NCI-H748 treated with DMSO at 0.1 percent for 48 hours (cell line): Measurements from ENCODE around the gene SOCS7.
"Not testable (repeated sequence)": the region's sequence is repeated elsewhere in the genome, so short reads cannot be mapped to it uniquely, and the experiment has no call there.

Experiments
- DNase-seq: peaks from one replicate; lab custom pipeline; 2025; lab: John Stamatoyannopoulos, UW

The SOCS7 gene

GRCh38 chr17:38421171-38421841 lies 69.7 kb downstream of the SOCS7 start:
- DNase-seq = no peak

DNA sequence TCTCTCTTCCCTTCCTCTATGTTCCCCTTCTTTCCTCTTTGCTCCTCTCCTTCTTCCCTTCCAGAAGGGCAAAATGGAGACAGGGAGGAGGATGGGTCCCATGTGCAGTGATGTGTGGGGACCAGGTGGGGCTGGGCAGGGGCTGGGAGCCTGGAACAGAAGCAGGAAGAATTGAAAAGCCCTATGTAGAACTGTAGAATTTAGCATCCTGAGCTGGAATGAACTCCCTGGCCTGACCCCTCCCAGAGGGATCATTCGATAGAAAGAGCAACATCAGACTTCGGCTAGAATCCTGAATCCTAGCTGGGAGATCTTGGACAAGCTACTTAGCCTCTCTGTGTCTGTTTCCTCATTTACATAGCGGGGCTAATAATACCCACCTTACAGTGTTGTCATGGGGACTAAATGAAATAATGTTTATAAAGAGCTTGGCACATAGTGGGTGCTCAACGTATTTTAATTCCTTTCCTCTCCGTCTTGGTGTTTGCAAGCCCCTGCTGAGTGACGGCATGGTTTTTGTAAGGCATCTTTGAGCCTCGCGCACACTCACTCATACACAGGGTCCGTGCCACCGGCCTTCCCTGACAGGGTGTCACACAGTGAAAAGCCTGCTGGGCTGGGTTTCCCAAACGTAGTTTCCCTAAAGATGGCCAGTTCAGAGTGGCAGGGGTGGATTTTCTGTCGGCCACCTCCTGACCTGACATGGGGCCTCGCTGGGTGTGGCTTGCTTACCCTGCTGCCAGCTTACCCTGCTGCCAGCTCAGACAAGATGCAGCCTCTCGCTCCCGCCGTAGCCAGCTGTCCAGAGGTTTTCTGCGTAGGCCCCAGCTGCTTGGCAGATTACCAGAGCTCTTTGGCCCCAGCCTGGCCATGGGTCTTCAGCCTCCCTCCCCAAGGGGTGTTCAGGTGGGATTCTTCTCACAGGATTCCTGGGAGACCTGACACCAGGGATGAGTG lies 70.5 kb downstream of the SOCS7 start:
- DNase-seq = no peak

- DNase-seq = no peak
These were observed 72.8 kb downstream of the SOCS7 start for GRCh38 chr17:38424297-38424972.

- no peak for DNase-seq
These were observed 73.4 kb downstream of the SOCS7 start for GRCh38 chr17:38425031-38425430.

- no peak for DNase-seq
These were observed 74.1 kb downstream of the SOCS7 start for GRCh38 chr17:38425744-38426143.

DNA sequence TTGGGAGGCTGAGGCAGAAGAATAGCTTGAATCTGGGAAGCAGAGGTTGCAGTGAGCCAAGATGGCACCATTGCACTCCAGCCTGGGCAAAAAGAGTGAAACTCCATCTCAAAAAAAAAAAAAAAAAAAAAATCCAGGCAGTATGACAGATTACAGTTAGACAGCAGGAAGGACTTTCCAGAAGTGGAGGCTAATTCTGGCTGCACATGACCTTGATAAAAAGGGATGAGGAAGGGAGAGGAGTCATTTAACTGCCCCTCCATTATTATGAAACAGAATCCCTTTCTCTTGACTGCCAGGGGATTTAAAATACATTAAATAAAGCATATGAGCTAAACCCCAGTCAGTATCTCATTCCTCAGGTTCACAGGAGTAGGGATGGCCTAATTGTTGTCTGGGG lies 74.8 kb downstream of the SOCS7 start:
- DNase-seq = no peak

DNA sequence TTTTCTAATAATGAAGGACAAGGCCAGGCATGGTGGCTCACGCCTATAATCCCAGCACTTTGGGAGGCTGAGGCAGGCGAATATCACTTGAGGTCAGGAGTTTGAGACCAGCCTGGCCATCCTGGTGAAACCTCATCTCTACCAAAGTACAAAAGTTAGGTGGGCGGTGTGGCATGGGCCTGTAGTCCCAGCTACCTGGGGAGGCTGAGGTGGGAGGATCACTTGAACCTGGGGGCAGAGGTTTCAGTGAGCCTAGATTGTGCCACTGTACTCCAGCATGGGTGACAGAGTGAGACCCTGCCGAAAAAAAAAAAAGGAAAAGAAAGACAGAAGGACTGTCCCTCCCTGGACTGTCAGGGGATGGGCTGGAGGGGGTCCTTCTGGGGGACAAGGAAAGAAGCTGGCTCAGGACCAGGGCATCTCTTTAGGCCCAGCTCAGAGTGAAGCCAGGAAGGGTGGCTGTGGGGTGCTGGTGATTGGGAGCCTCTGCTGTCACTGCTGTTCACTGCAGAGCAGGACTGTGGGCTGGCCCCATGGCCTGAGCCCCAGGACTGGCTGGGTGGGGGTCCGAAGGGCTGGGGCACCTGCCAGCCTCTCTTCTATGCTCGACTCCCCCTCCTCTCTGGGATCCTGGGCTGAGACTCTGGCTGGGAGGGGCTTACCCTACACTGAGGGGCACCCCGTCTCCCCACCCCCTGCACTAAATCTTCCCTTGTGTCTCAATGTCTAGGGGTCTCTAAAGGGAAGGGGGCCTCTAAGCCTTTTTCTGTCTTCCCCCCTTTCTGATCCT lies 75.7 kb downstream of the SOCS7 start:
- DNase-seq = no peak

GRCh38 chr17:38428112-38428642 lies 76.5 kb downstream of the SOCS7 start, which contains the start of gene ARHGAP23:
Gene ARHGAP23 (plus strand): TSS chr17:38428464. CDS start chr17:38428486, 22 bp downstream.
- no peak for DNase-seq

GRCh38 chr17:38428643-38429371 lies 77.2 kb downstream of the SOCS7 start:
- DNase-seq = no peak

- DNase-seq = no peak
These were observed 77.9 kb downstream of the SOCS7 start for GRCh38 chr17:38429476-38430100.

GRCh38 chr17:38430316-38430715 lies 78.7 kb downstream of the SOCS7 start:
- no peak for DNase-seq

GRCh38 chr17:38430822-38431221 lies 79.2 kb downstream of the SOCS7 start:
- DNase-seq = no peak

- no peak for DNase-seq
These were observed 79.9 kb downstream of the SOCS7 start for GRCh38 chr17:38431346-38432145.

GRCh38 chr17:38434178-38434665 lies 82.6 kb downstream of the SOCS7 start:
- DNase-seq = no peak

DNA sequence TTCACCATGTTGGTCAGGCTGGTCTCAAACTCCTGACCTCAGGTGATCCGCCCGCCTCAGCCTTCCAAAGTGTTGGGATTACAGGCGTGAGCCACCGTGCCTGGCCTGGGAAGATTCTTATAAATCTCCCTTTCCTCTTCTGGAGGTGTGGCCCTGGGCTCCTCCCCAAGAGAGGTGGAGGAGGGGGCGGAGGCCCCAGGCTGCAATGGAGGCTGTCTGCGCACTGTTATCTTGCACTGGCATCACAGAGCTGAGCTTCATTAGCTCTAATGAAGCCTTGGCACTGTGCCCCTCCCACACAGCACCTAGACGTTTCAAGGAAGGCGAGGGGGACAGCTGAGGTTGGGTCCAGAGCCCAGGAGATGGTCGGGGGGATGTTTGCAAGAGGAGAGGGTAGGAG lies 84.2 kb downstream of the SOCS7 start:
- DNase-seq = no peak

GRCh38 chr17:38436386-38436785 lies 84.7 kb downstream of the SOCS7 start:
- no peak for DNase-seq

GRCh38 chr17:38437313-38437712 lies 85.7 kb downstream of the SOCS7 start:
- not testable (repeated sequence) for DNase-seq

DNA sequence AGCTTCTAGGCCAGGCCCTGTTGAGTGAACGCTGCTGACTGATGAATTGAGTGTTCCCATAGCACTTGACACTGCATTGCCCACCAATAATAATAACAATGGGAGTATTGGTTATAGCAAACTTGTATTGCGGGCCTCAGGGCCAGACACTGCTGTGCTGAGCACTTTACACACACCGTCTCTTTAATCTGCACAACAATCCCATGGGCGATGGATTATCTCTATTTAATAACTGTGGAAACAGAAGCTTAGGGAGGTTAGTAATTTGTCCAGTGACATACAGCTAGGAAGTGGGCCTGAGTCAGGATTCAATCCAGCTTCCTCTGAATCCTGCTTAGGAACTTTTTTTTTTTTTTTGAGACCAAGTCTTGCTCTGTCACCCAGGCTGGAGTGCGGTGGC lies 87.8 kb downstream of the SOCS7 start:
- no peak for DNase-seq
